GM12891 (cell line): ENCODE data around the gene OBP2B.
"Not testable (repeated sequence)": the region's sequence is repeated elsewhere in the genome, so short reads cannot be mapped to it uniquely, and the experiment has no call there.

ENCODE experiments used
- DNase-seq: peaks from one replicate; pipeline ENCODE4 v3.0.0; 2011; ENCODE audit warnings: low spot score; ENCODE audit not compliant: insufficient read length
- FAIRE-seq: peaks from 2 replicates; lab custom pipeline; 2011; peaks lifted over from hg19 to GRCh38; lab: Jason Lieb, UNC
- PAX5 ChIP-seq: IDR thresholded peaks from 2 replicates; pipeline ENCODE4 v1.6.1; 2011; ENCODE audit warnings: low read length, moderate library complexity, mild to moderate bottlenecking; ENCODE audit not compliant: insufficient read depth, severe bottlenecking
- POLR2A ChIP-seq: IDR thresholded peaks from 2 replicates; pipeline ENCODE4 v1.6.1; 2011; ENCODE audit warnings: low read depth, low read length, control low read depth
- POLR2AphosphoS5 ChIP-seq: IDR thresholded peaks from 2 replicates; pipeline ENCODE4 v1.6.1; 2011; ENCODE audit warnings: low read depth, low read length, control low read depth
- POU2F2 ChIP-seq: IDR thresholded peaks from 2 replicates; pipeline ENCODE4 v1.6.1; 2011; ENCODE audit warnings: low read depth, mild to moderate bottlenecking, control low read depth, low read length, moderate library complexity
- SPI1 ChIP-seq: IDR thresholded peaks from 2 replicates; pipeline ENCODE4 v1.6.1; 2011; ENCODE audit warnings: low read depth, low read length, control low read depth
- TAF1 ChIP-seq: IDR thresholded peaks from 2 replicates; pipeline ENCODE4 v1.6.1; 2011; ENCODE audit warnings: low read depth, low read length, control low read depth

OBP2B gene

GRCh38 chr9:133210609-133211008 lies 1.6 kb upstream of the OBP2B start:
- no peak for FAIRE-seq
- no peak for DNase-seq
- no peak for TF ChIP-seq POLR2A
- TF ChIP-seq PAX5: no peak
- TF ChIP-seq POLR2AphosphoS5: no peak
- TF ChIP-seq POU2F2: no peak
- TF ChIP-seq SPI1: no peak
- no peak for TF ChIP-seq TAF1

GRCh38 chr9:133210202-133210532 lies 1.1 kb upstream of the OBP2B start:
- FAIRE-seq: no peak
- DNase-seq: no peak
- no peak for TF ChIP-seq SPI1
- TF ChIP-seq POU2F2: no peak
- no peak for TF ChIP-seq POLR2AphosphoS5
- no peak for TF ChIP-seq PAX5
- no peak for TF ChIP-seq POLR2A
- no peak for TF ChIP-seq TAF1

- FAIRE-seq, DNase-seq: not testable (repeated sequence)
Measured at GRCh38 chr9:133209327-133210201, 514 bp upstream of the OBP2B start.

GRCh38 chr9:133208171-133208879 lies 725 bp downstream of the OBP2B start:
- DNase-seq, FAIRE-seq: not testable (repeated sequence)

- TF ChIP-seq TAF1 (no peak), POLR2A (no peak), POLR2AphosphoS5 (no peak), SPI1 (no peak), PAX5 (no peak), POU2F2 (no peak)
- no peak for FAIRE-seq
Measured at GRCh38 chr9:133207540-133208170, 1.4 kb downstream of the OBP2B start.

GRCh38 chr9:133207021-133207531 lies 2.0 kb downstream of the OBP2B start:
- FAIRE-seq (no peak), DNase-seq (no peak)
- no peak for TF ChIP-seq SPI1
- TF ChIP-seq POU2F2: no peak
- TF ChIP-seq POLR2AphosphoS5: no peak
- no peak for TF ChIP-seq PAX5
- TF ChIP-seq TAF1: no peak
- no peak for TF ChIP-seq POLR2A

More at GRCh38 chr9:133207540-133208170, 1.4 kb downstream of the OBP2B start:
- DNase-seq: no peak

GRCh38 chr9:133205996-133206931 lies 2.8 kb downstream of the OBP2B start:
- TF ChIP-seq TAF1: no peak
- no peak for TF ChIP-seq POLR2A
- no peak for TF ChIP-seq SPI1
- no peak for TF ChIP-seq PAX5
- no peak for DNase-seq
- FAIRE-seq: no peak

- not testable (repeated sequence) for DNase-seq, FAIRE-seq
Measured at GRCh38 chr9:133205481-133205887, 3.6 kb downstream of the OBP2B start.

- FAIRE-seq: no peak
- TF ChIP-seq PAX5: no peak
- TF ChIP-seq SPI1: no peak
- no peak for TF ChIP-seq TAF1
- no peak for TF ChIP-seq POLR2AphosphoS5
- no peak for TF ChIP-seq POLR2A
- no peak for TF ChIP-seq POU2F2
Measured at GRCh38 chr9:133204993-133205336, 4.1 kb downstream of the OBP2B start.

More at GRCh38 chr9:133204993-133205336, 4.1 kb downstream of the OBP2B start:
- DNase-seq: no peak
